Activated CD8-positive, alpha-beta memory T cell treated with anti-CD3 and anti-CD28 coated beads, Interleukin-2, amount 50 U/mL, for 4 hours (primary cell): ENCODE measurements around the gene ARL13A.
A peak's percentile ranks its signal among the peaks of the same experiment; 100 is the strongest.
"Not testable (repeated sequence)": the region's sequence is repeated elsewhere in the genome, so short reads cannot be mapped to it uniquely, and the experiment has no call there.

ENCODE experiments used
- DNase-seq: peaks from one replicate; pipeline ENCODE4 v3.0.0-alpha.2; 2020

Gene ARL13A

GRCh38 chrX:100969408-100969807 lies at the start of gene ARL13A:
TSS of gene ARL13A (plus strand) at chrX:100969708. CDS start at chrX:100973690, 3,982 bp downstream.
- DNase-seq, result no peak

GRCh38 chrX:100924375-100924774 lies 45.1 kb upstream of the ARL13A start:
- DNase-seq, result no peak

- no peak for DNase-seq
These were observed 43.1 kb upstream of the ARL13A start for GRCh38 chrX:100926453-100926852.

- peak; percentile 52 for DNase-seq
These were observed 40.6 kb upstream of the ARL13A start, which contains the start of gene XKRX for GRCh38 chrX:100928660-100929613. TSS of gene XKRX (minus strand) at chrX:100928917. CDS start at chrX:100928304, 613 bp downstream.

GRCh38 chrX:100931218-100931924 lies 38.1 kb upstream of the ARL13A start:
- DNase-seq, result no peak

GRCh38 chrX:100931925-100932285 lies 37.6 kb upstream of the ARL13A start:
- DNase-seq, result no peak

- DNase-seq, result no peak
These were observed 33.7 kb upstream of the ARL13A start for GRCh38 chrX:100935767-100936166.

GRCh38 chrX:100939333-100939732 lies 30.2 kb upstream of the ARL13A start:
- no peak for DNase-seq

- no peak for DNase-seq
These were observed 24.9 kb upstream of the ARL13A start for GRCh38 chrX:100944601-100945000.

GRCh38 chrX:100946299-100946927 lies 23.1 kb upstream of the ARL13A start:
- no peak for DNase-seq

GRCh38 chrX:100948557-100948956 lies 21.0 kb upstream of the ARL13A start:
- no peak for DNase-seq

GRCh38 chrX:100962811-100963210 lies 6.7 kb upstream of the ARL13A start:
- DNase-seq, result no peak

GRCh38 chrX:100964362-100964761 lies 5.1 kb upstream of the ARL13A start:
- no peak for DNase-seq

- no peak for DNase-seq
These were observed 428 bp downstream of the ARL13A start for GRCh38 chrX:100969936-100970335.

GRCh38 chrX:100973411-100973810 lies 3.9 kb downstream of the ARL13A start:
- DNase-seq, result no peak

GRCh38 chrX:100975212-100975611 lies 5.7 kb downstream of the ARL13A start:
- no peak for DNase-seq

GRCh38 chrX:100976211-100976610 lies 6.7 kb downstream of the ARL13A start:
- no peak for DNase-seq

- no peak for DNase-seq
These were observed 10.5 kb downstream of the ARL13A start for GRCh38 chrX:100979881-100980607.

- DNase-seq, result no peak
These were observed 11.3 kb downstream of the ARL13A start for GRCh38 chrX:100980608-100981497.

GRCh38 chrX:100981498-100981845 lies 12.0 kb downstream of the ARL13A start:
- not testable (repeated sequence) for DNase-seq

- no peak for DNase-seq
These were observed 15.3 kb downstream of the ARL13A start for GRCh38 chrX:100984818-100985217.

GRCh38 chrX:100990139-100990538 lies 20.6 kb downstream of the ARL13A start:
- DNase-seq, result no peak
